ENCODE measurements around the gene FMNL2.
"Not testable (repeated sequence)": the region's sequence is repeated elsewhere in the genome, so short reads cannot be mapped to it uniquely, and the experiment has no call there.

Gene FMNL2

GRCh38 chr2:152335016-152335725, at the start of gene FMNL2:
TSS of gene FMNL2 (plus strand) at chr2:152335174.
- DNase-seq (ENCODE audit: low spot score), result peak; percentile 91

GRCh38 chr2:152292991-152293390, 42.0 kb upstream of the FMNL2 start:
- no peak for DNase-seq (ENCODE audit: low spot score)

DNA sequence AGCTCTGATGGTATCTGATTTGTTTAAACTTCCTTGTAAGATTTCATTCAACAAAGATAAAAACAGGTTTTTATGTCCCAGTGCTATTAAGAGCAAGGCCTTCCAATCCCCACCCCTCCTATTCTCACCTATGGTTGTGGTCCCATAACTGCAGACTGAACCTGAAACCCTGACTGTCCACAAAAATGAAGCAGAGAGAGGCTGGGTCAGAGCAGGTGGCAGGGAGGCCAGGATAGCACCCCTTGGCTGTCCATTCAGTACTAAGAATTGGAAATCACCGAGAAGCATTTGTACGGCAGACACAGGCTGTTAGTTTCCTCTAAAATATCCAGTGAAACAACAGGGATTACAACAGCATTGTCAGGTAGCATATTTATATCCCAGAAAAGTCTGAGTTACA, 37.3 kb upstream of the FMNL2 start:
- no peak for DNase-seq (ENCODE audit: low spot score)

GRCh38 chr2:152298754-152299153, 36.2 kb upstream of the FMNL2 start:
- DNase-seq (ENCODE audit: low spot score), result no peak

GRCh38 chr2:152301131-152301530, 33.8 kb upstream of the FMNL2 start:
- DNase-seq (ENCODE audit: low spot score), result no peak

DNA sequence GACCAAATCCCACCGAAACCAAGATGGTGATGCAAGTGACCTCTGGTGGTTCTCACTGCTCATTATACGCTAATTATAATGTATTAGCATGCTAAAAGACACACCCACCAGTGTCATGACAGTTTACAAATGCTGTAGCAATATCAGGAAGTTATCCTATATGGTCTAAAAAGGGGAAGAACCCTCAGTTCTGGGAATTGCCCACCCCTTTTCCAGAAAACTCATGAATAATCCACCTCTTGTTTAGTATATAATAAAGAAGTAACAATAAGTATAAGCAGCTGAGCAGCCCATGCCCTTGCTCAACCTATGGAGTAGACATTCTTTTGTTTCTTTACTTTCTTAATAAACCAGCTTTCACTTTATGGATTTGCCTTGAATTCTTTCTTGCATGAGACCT, 31.0 kb upstream of the FMNL2 start:
- no peak for DNase-seq (ENCODE audit: low spot score)

DNA sequence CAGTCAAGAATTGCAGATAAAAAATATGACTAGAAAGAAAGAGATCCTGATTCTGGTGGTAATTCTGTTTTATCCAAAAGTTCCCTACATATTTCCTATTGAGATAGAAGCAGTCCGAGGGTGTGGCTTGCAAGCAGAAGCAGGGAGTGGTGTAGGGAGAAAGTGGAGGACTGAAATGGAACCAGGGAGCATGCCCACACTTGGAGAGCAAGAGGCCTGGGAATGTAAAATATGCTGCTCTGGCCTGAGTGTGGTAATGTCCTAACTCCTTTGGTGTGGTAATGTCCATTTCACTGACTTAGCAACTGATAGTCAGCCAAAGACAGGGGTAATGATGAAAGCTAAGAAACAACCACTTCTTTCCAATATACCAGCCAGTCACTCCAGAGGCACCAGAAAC, 30.1 kb upstream of the FMNL2 start:
- no peak for DNase-seq (ENCODE audit: low spot score)

DNA sequence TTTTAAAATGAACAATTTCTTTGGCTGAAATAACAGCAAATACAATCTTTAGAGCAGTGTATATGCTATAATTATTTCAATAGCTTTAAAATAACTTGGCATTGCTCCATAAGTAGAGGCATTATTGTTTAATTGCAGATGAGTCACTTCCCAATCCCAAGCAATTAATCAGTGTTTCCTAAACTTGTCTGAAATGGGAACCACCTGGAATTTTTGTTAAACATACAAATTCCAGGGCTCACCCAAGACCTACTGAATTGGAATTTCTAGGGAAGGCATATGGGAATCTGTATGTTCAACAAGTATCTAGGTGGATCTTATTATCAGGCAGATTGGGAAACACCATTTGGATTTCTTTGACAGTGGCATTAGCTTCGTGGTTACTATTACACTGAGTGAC, 27.1 kb upstream of the FMNL2 start:
- DNase-seq (ENCODE audit: low spot score), result no peak

DNA sequence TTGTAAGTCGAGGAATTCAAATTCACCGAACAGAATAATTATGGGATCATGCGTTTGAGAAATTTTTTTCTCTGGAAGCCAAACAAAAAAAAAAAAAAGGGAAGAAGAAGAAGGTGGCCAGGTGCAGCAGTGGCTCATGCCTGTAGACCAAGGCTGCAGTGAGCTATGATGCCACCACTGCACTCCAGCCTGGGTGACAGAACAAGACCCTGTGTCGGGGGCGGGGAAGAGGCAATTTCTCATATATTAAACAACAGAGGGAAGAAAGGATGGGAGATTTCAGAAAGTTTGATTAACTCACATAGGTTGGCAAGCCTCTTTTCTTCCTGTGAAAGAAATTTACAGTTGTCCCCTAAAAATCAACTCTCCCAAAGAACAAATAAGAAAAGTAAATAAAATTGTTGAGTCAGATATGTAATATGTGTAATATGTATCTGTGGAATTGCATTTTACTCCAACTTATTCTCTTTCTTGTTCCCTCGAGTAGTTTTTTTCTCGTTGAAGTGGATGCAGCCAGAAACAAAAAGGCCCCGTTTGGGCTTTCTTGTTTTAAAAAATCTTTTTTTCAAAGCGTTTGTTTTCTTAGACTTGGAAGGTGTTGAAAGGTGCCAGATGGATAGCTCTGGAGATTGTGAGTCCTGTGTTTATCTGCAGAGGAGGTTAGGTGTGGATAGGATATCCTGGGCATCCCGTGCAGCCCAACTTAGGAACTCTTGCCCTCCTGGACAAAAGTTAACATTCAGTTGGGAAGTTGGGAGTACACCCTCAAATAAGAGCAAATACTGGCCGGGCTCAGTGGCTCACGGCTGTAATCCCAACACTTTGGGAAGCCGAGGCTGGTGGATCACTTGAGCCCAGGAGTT, 25.4 kb upstream of the FMNL2 start:
- no peak for DNase-seq (ENCODE audit: low spot score)

DNA sequence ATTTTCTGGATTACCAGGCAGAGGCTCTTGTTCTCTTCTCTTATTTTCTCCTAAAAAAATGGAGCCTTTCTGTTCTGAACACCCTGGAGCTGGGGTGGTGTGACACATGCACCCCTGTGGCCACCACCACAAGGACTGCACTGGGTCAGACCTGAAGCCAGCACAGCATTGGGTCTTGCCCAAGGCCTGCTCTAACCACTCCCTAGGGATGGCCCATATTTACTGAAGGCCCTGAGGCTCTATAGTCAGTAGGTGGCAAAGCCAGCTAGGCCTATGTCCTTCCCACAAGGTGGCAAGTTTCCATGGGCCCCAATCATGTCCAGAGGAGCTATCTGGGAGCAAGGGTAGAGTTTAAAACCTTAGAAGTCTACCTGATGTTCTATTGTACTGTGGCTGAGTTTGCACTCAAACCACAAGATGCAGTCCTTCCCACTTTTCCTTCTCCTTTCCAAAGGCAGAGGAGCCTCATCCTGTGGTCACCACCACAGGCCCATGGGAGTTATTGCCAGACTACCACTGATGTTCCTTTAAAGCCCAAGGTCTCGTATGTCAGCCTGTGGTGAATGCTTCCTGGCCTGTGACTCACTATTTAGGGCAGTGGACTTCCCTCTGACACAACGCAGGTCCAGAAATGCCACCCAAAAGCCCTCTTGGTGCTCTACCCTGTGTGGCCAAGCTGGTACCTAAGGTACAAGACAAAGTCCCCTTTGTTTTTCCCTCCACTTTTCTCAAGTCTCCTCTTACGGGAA, 15.0 kb upstream of the FMNL2 start:
- no peak for DNase-seq (ENCODE audit: low spot score)

DNA sequence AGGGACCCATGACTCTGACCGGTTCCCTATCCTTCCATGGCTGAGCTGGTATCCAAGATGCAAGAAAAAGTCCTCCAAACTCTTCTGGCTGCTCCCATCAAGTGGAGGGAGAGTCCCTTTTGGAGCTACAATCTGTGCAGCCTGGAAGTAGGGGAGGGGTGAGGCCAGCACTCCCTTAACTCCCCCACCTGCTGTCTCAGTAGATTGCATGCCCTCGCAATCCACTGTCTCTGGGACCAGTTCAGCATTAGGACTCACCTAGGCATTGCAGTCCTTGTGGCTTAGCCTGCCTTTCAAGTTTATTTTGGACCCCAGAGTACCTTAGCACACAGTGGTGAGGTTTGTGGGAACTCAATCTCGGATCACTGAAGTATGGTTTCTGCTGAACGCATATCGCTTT, 14.2 kb upstream of the FMNL2 start:
- no peak for DNase-seq (ENCODE audit: low spot score)

DNA sequence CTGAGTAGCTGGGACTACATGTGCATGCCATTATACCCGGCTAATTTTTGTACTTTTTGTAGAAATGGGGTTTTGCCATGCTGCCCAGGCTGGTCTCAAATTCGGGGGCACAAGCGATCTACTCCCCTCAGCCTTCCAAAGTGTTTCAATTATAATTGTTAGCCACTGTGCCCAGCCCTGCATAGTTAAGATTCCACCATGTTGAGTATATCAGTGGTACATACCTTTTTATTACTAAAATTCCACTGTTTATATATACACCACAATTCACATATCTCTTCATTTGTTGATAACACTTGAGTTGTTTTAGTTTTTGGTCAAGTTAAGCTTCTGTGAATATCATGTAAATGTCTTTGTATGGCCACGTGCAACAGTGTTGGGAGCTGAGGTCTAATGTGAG, 12.8 kb upstream of the FMNL2 start:
- DNase-seq (ENCODE audit: low spot score), result no peak

DNA sequence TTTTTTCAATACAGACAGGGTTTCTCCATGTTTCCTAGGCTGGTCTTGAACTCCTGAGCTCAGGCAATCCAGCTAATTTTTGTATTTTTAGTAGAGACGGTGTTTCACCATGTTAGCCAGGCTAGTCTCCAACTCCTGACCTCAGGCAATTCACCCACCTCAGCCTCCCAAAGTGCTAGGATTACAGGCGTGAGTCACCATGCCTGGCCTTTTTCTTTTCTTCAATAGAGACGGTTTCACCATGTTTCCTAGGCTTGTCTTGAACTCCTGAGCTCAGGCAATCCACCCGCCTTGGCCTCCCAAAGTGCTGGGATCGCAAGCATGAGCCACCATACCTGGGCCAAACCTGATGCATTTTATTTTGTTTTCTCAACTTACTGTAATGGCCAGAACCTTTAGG, 9.8 kb upstream of the FMNL2 start:
- DNase-seq (ENCODE audit: low spot score), result not testable (repeated sequence)

GRCh38 chr2:152326710-152327109, 8.3 kb upstream of the FMNL2 start:
- DNase-seq (ENCODE audit: low spot score), result no peak

- DNase-seq (ENCODE audit: low spot score), result no peak
These were observed 7.0 kb upstream of the FMNL2 start for GRCh38 chr2:152328013-152328412.

DNA sequence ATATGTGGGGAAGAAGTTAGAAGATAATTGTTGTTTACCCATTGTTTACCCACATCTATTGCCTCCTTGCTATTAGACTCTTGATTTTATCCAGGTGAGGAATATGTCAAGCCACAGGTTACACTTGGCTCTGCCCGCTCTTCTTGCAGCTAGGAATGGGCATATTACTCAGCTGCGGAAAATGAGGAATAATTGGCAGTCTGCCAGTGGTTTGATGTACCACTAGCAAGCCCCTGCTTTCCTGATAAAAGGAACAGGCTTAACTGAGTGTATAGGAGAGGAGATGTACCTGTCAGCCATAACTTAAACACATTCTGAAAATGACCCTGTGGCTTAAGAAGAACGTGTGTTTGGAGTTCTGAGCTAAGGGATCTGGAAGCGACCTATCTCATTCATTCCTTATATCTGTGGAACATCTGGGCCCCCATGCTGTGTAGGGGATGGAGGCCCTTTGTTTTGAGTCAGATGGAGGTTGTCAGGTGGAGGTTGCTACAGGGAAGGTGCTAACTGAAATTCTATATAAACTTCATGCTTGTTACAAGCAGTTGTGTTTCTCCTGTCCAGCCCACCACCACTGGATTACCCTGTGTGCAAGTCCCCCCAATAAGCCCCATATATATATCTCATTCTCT, 4.6 kb upstream of the FMNL2 start:
- DNase-seq (ENCODE audit: low spot score), result no peak

DNA sequence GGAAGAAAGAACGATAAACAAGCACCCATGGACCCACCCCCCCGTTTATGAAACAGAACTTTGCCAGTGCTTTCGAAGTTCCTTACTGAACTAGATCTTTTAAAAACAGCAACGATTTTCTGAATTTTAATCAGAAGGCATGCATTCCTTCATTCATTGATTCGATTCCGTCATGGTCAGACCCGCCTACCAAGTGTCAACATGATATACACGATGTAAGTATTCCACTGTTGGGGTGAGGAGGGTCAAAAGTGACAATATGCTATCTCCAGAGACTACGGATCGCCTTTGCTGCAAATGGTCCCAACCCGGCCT, 316 bp upstream of the FMNL2 start:
- no peak for DNase-seq (ENCODE audit: low spot score)

- no peak for DNase-seq (ENCODE audit: low spot score)
These were observed 748 bp downstream of the FMNL2 start for GRCh38 chr2:152335726-152336118.

GRCh38 chr2:152336119-152336853, 1.3 kb downstream of the FMNL2 start:
- DNase-seq (ENCODE audit: low spot score), result peak; percentile 75

DNA sequence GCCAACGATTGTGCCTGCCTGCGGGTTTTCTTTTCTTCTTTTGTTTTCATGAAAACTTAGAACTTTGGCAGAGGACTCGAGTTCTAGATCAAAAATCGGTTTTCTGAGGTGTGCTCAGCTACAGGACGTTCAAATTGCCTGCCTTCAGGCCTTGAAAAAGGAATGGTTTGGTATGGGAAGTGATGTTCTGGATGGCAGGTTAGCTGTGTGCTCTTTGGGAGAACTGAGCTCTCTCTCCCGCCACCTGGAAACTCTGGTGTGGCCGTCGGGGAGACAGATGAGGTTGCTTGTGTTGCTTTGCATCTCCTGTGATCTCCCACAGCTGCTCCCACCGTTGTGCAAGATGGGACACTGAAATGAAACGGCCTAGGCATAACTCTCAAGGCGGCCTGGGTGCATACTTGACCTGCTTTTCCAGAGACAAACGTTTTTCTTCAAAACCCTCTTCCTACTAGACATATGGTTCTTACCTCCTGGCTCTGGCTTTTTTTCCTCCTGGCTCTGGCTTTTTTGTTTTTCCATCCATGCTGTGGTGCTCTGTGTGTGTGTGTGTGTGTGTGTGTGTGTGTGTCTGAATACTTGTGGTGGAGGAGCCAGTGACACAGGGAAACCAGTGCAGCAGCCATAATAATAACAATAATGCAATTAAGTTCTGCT, 2.0 kb downstream of the FMNL2 start:
- DNase-seq (ENCODE audit: low spot score), result peak; percentile 43

GRCh38 chr2:152337511-152337903, 2.5 kb downstream of the FMNL2 start:
- no peak for DNase-seq (ENCODE audit: low spot score)
